Mesendoderm (in vitro differentiated cells): ENCODE measurements around the gene ELAC1.

Experiments
- DNase-seq: peaks from one replicate; pipeline ENCODE4 v3.0.0; 2013
- H2AK5ac ChIP-seq: 2 replicates; pipeline ENCODE4 v1.6.1; 2013; ENCODE audit warnings: low read length, inconsistent platforms
- H2BK120ac ChIP-seq: 2 replicates; pipeline ENCODE4 v1.6.1; 2013; ENCODE audit warnings: low read depth, mild to moderate bottlenecking, low read length, moderate library complexity, mixed read lengths
- H2BK15ac ChIP-seq: replicated peaks from 2 replicates; pipeline ENCODE4 v1.6.1; 2013; ENCODE audit warnings: low read depth, mild to moderate bottlenecking, moderate library complexity
- H2BK5ac ChIP-seq: 2 replicates; pipeline ENCODE4 v1.6.1; 2013; ENCODE audit warnings: low read length, inconsistent platforms
- H3K18ac ChIP-seq: 2 replicates; pipeline ENCODE4 v1.6.1; 2013; ENCODE audit warnings: mild to moderate bottlenecking, low read length, mixed read lengths
- H3K23ac ChIP-seq: one replicate; pipeline ENCODE4 v1.6.1; 2013; ENCODE audit warnings: low read length
- H3K27ac ChIP-seq: 2 replicates; pipeline ENCODE4 v1.5.1; 2013; ENCODE audit warnings: low read depth, mild to moderate bottlenecking, inconsistent platforms, low read length, moderate library complexity
- H3K27me3 ChIP-seq: 2 replicates; pipeline ENCODE4 v1.6.1; 2013; ENCODE audit warnings: low read length, control low read depth, mild to moderate bottlenecking, inconsistent platforms; ENCODE audit not compliant: insufficient read depth, poor library complexity
- H3K36me3 ChIP-seq: 2 replicates; pipeline ENCODE4 v1.6.1; 2013; ENCODE audit warnings: low read length, inconsistent platforms; ENCODE audit not compliant: control insufficient read depth, insufficient read depth
- H3K4ac ChIP-seq: one replicate; pipeline ENCODE4 v1.6.1; 2013; ENCODE audit warnings: low read depth, mild to moderate bottlenecking, low read length, moderate library complexity
- H3K4me1 ChIP-seq: 2 replicates; pipeline ENCODE4 v1.6.1; 2013; ENCODE audit warnings: low read depth, low read length, inconsistent platforms; ENCODE audit not compliant: control insufficient read depth
- H3K4me2 ChIP-seq: 2 replicates; pipeline ENCODE4 v1.6.1; 2013; ENCODE audit warnings: low read length
- H3K4me3 ChIP-seq: 2 replicates; pipeline ENCODE4 v1.5.1; 2013; ENCODE audit warnings: mild to moderate bottlenecking, low read length
- H3K56ac ChIP-seq: one replicate; pipeline ENCODE4 v1.6.1; 2013; ENCODE audit warnings: low read length
- H3K79me1 ChIP-seq: 2 replicates; pipeline ENCODE4 v1.6.1; 2013; ENCODE audit warnings: low read length, inconsistent platforms
- H3K79me2 ChIP-seq: 2 replicates; pipeline ENCODE4 v1.6.1; 2013; ENCODE audit warnings: mild to moderate bottlenecking, low read length; ENCODE audit not compliant: control insufficient read depth, insufficient read depth
- H3K9ac ChIP-seq: 2 replicates; pipeline ENCODE4 v1.6.1; 2013; ENCODE audit warnings: low read length, inconsistent platforms
- H4K5ac ChIP-seq: one replicate; pipeline ENCODE4 v1.6.1; 2013; ENCODE audit warnings: low read length
- H4K8ac ChIP-seq: one replicate; pipeline ENCODE4 v1.6.1; 2013; ENCODE audit warnings: low read depth, mild to moderate bottlenecking, control low read depth, low read length, moderate library complexity
- WGBS: extraction: QIAGEN DNeasy Blood & Tissue Kit; methylation state at CpG from one replicate; pipeline ENCODE4 v1.1.7; 2013; ENCODE audit warnings: low lambda C conversion rate, missing lambda C conversion rate; ENCODE audit not compliant: insufficient coverage; ENCODE audit errors: extremely low coverage; 5-methylcytosine and 5-hydroxymethylcytosine counted together

Gene ELAC1

DNA sequence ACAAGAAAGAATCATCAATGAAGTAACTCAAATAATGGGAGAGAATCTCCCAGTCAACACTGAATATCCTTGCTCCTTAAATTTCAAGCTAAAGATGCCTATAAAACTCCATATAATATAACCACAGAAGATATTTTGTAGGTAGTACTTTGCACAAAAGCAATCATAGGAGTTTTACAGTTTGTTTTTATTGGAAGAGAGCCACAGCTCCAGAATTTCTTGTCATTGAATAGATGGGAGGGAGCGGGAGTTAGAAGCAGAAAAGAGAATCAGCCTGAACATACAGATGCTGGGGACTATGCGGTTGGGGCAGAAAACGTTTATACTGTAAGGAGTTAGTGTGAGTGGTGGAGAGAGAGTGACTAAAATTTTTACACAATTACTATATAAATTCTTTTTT, 43.9 kb downstream of the ELAC1 start:
- Histone ChIP-seq H2BK15ac (no peak overlapping the region), H4K5ac (no peak overlapping the region), H3K4ac (no peak overlapping the region), H3K27me3 (no peaks in the 10 kb centered on the region), H2AK5ac (no peak overlapping the region), H3K4me3 (no peak overlapping the region), H3K4me1 (peaks cover under 1% of the 10 kb centered on the region), H3K79me1 (no peaks in the 10 kb centered on the region), H3K36me3 (no peaks in the 10 kb centered on the region), H3K18ac (no peak overlapping the region), H4K8ac (no peak overlapping the region), H2BK5ac (no peak overlapping the region), H3K79me2 (no peaks in the 10 kb centered on the region), H3K9ac (no peak overlapping the region), H3K4me2 (no peak overlapping the region), H3K27ac (no peak overlapping the region), H3K56ac (no peak overlapping the region), H2BK120ac (no peak overlapping the region), H3K23ac (no peak overlapping the region)
- no CpG with 5 or more reads among the region's 3 CpGs for WGBS
- no peak for DNase-seq

DNA sequence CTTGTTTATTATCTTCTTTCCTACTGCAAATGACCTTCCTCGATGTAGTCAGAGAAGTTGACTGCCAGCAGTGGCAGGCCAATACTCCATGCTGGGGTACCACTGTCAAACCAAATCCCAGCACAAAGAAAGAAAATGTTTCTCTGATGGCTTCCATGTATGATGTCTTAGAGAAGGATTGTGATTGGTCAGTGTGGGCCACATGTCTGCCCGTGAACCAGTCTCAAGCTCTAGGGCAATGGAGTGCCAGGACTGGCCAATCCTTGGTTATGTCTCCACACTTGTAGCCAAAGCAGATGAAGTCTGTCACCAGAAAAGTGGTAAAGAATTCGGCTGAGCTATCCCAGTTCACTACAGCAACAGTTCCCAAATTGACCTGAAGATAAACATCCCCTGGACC, 44.6 kb downstream of the ELAC1 start:
- no peak overlapping the region for H3K23ac ChIP-seq
- H3K9ac ChIP-seq, result no peak overlapping the region
- no peak for DNase-seq
- no peak overlapping the region for H3K18ac ChIP-seq
- no CpG with 5 or more reads among the region's 3 CpGs for WGBS
- no peaks in the 10 kb centered on the region for H3K4me1 ChIP-seq
- no peak overlapping the region for H3K4ac ChIP-seq
- no peak overlapping the region for H2BK5ac ChIP-seq
- H3K4me3 ChIP-seq, result no peak overlapping the region
- H3K79me1 ChIP-seq, result no peaks in the 10 kb centered on the region
- H3K56ac ChIP-seq, result no peak overlapping the region
- no peaks in the 10 kb centered on the region for H3K27me3 ChIP-seq
- H2BK120ac ChIP-seq, result no peak overlapping the region
- H4K8ac ChIP-seq, result no peak overlapping the region
- H3K36me3 ChIP-seq, result no peaks in the 10 kb centered on the region
- no peak overlapping the region for H3K27ac ChIP-seq
- H3K79me2 ChIP-seq, result no peaks in the 10 kb centered on the region
- H2BK15ac ChIP-seq, result no peak overlapping the region
- H3K4me2 ChIP-seq, result no peak overlapping the region
- no peak overlapping the region for H4K5ac ChIP-seq
- no peak overlapping the region for H2AK5ac ChIP-seq

DNA sequence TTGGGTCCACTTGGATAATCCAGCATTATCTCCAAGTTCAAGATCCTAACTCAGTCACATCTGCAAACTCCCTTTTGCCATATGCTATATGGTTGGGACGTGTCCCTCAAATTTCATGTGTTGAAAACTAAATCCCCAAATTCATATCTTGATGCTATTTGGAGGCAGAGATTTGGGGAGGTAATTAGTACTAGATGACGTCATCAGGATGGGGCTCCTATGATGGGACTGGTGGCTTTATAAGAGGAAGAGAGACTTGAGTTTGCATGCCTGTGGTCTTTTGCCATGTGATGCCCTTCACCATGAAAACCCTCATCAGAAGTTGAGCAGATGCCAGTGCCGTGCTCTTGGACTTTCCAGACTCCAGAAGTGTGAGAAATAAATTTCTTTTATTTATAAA, 45.4 kb downstream of the ELAC1 start:
- H3K36me3 ChIP-seq, result no peaks in the 10 kb centered on the region
- H2AK5ac ChIP-seq, result no peak overlapping the region
- H3K4ac ChIP-seq, result no peak overlapping the region
- H3K9ac ChIP-seq, result no peak overlapping the region
- no peak overlapping the region for H3K56ac ChIP-seq
- H3K79me2 ChIP-seq, result no peaks in the 10 kb centered on the region
- H3K18ac ChIP-seq, result no peak overlapping the region
- no peak overlapping the region for H4K5ac ChIP-seq
- no peak overlapping the region for H3K27ac ChIP-seq
- DNase-seq, result no peak
- no peak overlapping the region for H2BK120ac ChIP-seq
- no peak overlapping the region for H3K4me2 ChIP-seq
- no peak overlapping the region for H2BK5ac ChIP-seq
- H3K23ac ChIP-seq, result no peak overlapping the region
- whole genome bisulfite sequencing, result no CpG with 5 or more reads among the region's 3 CpGs
- H2BK15ac ChIP-seq, result no peak overlapping the region
- no peaks in the 10 kb centered on the region for H3K79me1 ChIP-seq
- no peaks in the 10 kb centered on the region for H3K27me3 ChIP-seq
- no peaks in the 10 kb centered on the region for H3K4me1 ChIP-seq
- no peak overlapping the region for H4K8ac ChIP-seq
- no peak overlapping the region for H3K4me3 ChIP-seq

DNA sequence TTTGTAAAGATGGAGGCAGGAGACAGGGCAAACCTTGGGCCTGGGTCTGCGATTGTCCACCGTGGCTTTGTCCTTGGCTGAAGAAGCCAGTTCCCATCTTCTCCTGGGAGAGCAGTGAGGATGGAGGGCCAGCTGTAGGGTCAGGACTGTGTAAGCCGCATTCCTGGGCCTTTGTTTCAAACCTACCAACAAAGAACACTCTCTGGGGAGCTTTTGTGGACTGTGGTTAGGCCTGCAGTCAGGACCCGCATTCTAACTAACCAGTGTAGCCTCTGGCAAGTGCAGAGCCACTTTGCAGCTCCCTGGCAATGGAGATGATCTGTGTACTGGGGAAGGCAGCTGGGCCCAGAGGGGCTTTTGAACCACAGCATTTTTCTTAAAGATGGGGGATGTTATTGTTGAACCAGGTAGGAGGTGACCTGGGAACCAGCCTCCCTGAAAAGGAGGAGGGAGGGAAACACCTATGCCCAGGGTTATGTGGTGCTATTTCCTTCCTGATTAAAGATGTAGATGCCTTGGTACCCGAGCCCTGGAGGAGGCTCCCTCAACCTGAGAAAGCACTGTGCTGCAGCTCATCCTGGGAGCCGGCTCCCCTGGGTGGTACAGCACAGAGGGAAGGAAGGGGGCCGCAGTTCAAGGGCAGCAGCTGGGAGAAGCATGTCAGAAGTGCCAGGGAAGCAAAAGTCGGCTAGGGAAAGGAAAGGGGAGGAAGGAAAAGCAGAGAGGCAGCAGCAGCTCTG, 49.5 kb downstream of the ELAC1 start:
- no peak overlapping the region for H2BK120ac ChIP-seq
- no peak overlapping the region for H3K9ac ChIP-seq
- no peak overlapping the region for H3K27ac ChIP-seq
- WGBS, result no CpG with 5 or more reads among the region's 8 CpGs
- no peak overlapping the region for H3K18ac ChIP-seq
- H4K5ac ChIP-seq, result no peak overlapping the region
- no peak overlapping the region for H2BK5ac ChIP-seq
- H2AK5ac ChIP-seq, result no peak overlapping the region
- no peaks in the 10 kb centered on the region for H3K36me3 ChIP-seq
- no peak overlapping the region for H4K8ac ChIP-seq
- H3K4me2 ChIP-seq, result no peak overlapping the region
- no peak overlapping the region for H2BK15ac ChIP-seq
- H3K23ac ChIP-seq, result no peak overlapping the region
- no peak overlapping the region for H3K56ac ChIP-seq
- H3K27me3 ChIP-seq, result no peaks in the 10 kb centered on the region
- no peak overlapping the region for H3K4me3 ChIP-seq
- H3K79me1 ChIP-seq, result no peaks in the 10 kb centered on the region
- H3K79me2 ChIP-seq, result no peaks in the 10 kb centered on the region
- peak; percentile 69 for DNase-seq
- H3K4me1 ChIP-seq, result no peaks in the 10 kb centered on the region
- H3K4ac ChIP-seq, result no peak overlapping the region

DNA sequence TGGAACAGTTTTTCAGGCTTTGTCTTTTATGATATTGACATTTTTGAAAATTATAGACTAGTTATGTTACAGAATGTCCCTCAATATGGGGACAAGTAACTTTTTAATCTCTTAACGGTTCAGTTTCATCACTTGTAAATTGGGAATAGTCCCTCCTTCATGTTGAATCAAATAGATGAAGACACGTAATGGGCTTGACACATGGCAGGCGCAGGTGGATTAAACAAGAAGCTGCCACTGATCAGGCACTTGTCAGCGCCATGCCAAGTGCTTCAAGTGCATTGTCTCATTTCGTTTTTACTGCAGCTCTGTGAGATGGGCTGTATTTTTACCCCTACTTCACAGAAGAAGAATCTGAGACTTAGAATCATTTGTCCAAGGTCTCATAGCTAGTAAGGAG, 52.7 kb downstream of the ELAC1 start:
- Histone ChIP-seq H3K36me3 (no peaks in the 10 kb centered on the region), H3K79me2 (no peaks in the 10 kb centered on the region), H4K5ac (no peak overlapping the region), H3K23ac (no peak overlapping the region), H2BK15ac (no peak overlapping the region), H2BK120ac (no peak overlapping the region), H4K8ac (no peak overlapping the region), H3K4me3 (no peak overlapping the region), H2BK5ac (no peak overlapping the region), H3K56ac (no peak overlapping the region), H3K18ac (no peak overlapping the region), H3K4me1 (no peaks in the 10 kb centered on the region), H3K4ac (no peak overlapping the region), H3K79me1 (no peaks in the 10 kb centered on the region), H3K9ac (no peak overlapping the region), H2AK5ac (no peak overlapping the region), H3K27ac (no peak overlapping the region), H3K4me2 (no peak overlapping the region), H3K27me3 (no peaks in the 10 kb centered on the region)
- DNase-seq, result no peak
- no CpG with 5 or more reads among the region's 5 CpGs for WGBS
